Right atrium auricular region (tissue), 2 donors: ENCODE results near the gene ARHGDIA. TPM values are rescaled to one million over a fixed set of nuclear protein-coding genes. Genes with fewer than 3 reads are reported as not detected.

Experiments used
- DNase-seq: peaks from one replicate; pipeline ENCODE4 v3.0.0-alpha.2; 2019; ENCODE audit warnings: low spot score
- H3K27ac ChIP-seq, 2 donors: fragments of 200-600 bp; sonication (generic); 1 replicate in 1 of 2; 2 replicates in 1 of 2; pipeline ENCODE4 v1.5.1; 2016 to 2019
- H3K27me3 ChIP-seq, 2 donors: fragments of 200-600 bp; sonication (generic); one replicate each; pipeline versions ENCODE4 v1.5.1 to v1.6.0; 2017 to 2019
- H3K36me3 ChIP-seq: fragments of 200-600 bp; sonication (generic); one replicate; pipeline ENCODE4 v1.5.1; 2016
- H3K4me1 ChIP-seq, 2 donors: fragments of 200-600 bp; sonication (generic); one replicate each; pipeline versions ENCODE4 v1.5.1 to v1.6.0; 2017 to 2019
- H3K4me3 ChIP-seq, 2 donors: fragments of 200-600 bp; sonication (generic); 1 replicate in 1 of 2; 2 replicates in 1 of 2; pipeline ENCODE4 v1.5.1; 2017 to 2019; ENCODE audit warnings: mild to moderate bottlenecking in 1 of 2, moderate library complexity in 1 of 2
- H3K9me3 ChIP-seq, 2 donors: fragments of 200-600 bp; sonication (generic); one replicate each; pipeline ENCODE4 v1.5.1; 2019
- CTCF ChIP-seq, 2 donors: fragments of 200-600 bp; sonication (generic); IDR thresholded peaks; one replicate each; pipeline ENCODE4 v1.5.1; 2019; ENCODE audit warnings: antibody characterized with exemption in 2 of 2
- total RNA-seq, 2 donors: library from RNA; depleted of rRNA; stranded (reverse); fragments of >200 nt; gene quantifications; one replicate each; pipeline ENCODE4 v1.1.0, GENCODE V29; 2016

ARHGDIA gene
- total RNA-seq, 2 donors from 2014 or later, result 59.4 to 145 TPM

GRCh38 chr17:81858967-81859905 is 11.9 kb downstream of the ARHGDIA start:
- no peak for DNase-seq
- Histone ChIP-seq H3K4me1 (peaks cover 0 to 53% of the 10 kb centered on the region in 2 donors), H3K36me3 (peaks cover 47% of the 10 kb centered on the region), H3K27ac (peak overlapping the region; percentile 89 to 96), H3K9me3 (no peaks in the 10 kb centered on the region), H3K4me3 (peak overlapping the region; percentile 91 to 97), H3K27me3 (no peaks in the 10 kb centered on the region)
- no peak for TF ChIP-seq CTCF (IDR thresholded peaks at IDR 0.05)

GRCh38 chr17:81858170-81858966 is 12.8 kb downstream of the ARHGDIA start:
- no peaks in the 10 kb centered on the region for H3K27me3 ChIP-seq
- H3K27ac ChIP-seq, result peak overlapping the region in 1 of 2 donors; percentile 96
- DNase-seq, result no peak
- TF ChIP-seq CTCF (IDR thresholded peaks at IDR 0.05), result no peak
- H3K9me3 ChIP-seq, result no peaks in the 10 kb centered on the region
- H3K4me3 ChIP-seq, result peak overlapping the region; percentile 91 to 97
- H3K4me1 ChIP-seq, result peaks cover 0 to 53% of the 10 kb centered on the region in 2 donors
- peaks cover 56% of the 10 kb centered on the region for H3K36me3 ChIP-seq

- peaks cover 82% of the 10 kb centered on the region for H3K36me3 ChIP-seq
- H3K4me3 ChIP-seq, result no peak overlapping the region
- DNase-seq, result no peak
- H3K27me3 ChIP-seq, result no peaks in the 10 kb centered on the region
- no peak for TF ChIP-seq CTCF (IDR thresholded peaks at IDR 0.05)
- no peak overlapping the region for H3K27ac ChIP-seq
- H3K9me3 ChIP-seq, result no peaks in the 10 kb centered on the region
- peaks cover 0 to 38% of the 10 kb centered on the region in 2 donors for H3K4me1 ChIP-seq
Observed at GRCh38 chr17:81854974-81855774, 16.0 kb downstream of the ARHGDIA start.

- H3K9me3 ChIP-seq, result no peaks in the 10 kb centered on the region
Observed at GRCh38 chr17:81852237-81852636, 18.9 kb downstream of the ARHGDIA start.

More at GRCh38 chr17:81852237-81852636, 18.9 kb downstream of the ARHGDIA start:
- peaks cover 83% of the 10 kb centered on the region for H3K36me3 ChIP-seq
- H3K27ac ChIP-seq, result no peak overlapping the region
- TF ChIP-seq CTCF (IDR thresholded peaks at IDR 0.05), result no peak
- no peak for DNase-seq
- no peak overlapping the region for H3K4me3 ChIP-seq
- peaks cover 0 to 11% of the 10 kb centered on the region in 2 donors for H3K4me1 ChIP-seq
- H3K27me3 ChIP-seq, result no peaks in the 10 kb centered on the region
